ENCODE data around the gene RNF212. TPM values are rescaled to one million over a fixed set of nuclear protein-coding genes. Genes with fewer than 3 reads are reported as not detected.
A peak's percentile ranks its signal among the peaks of the same experiment; 100 is the strongest.

Gene RNF212, protein sequence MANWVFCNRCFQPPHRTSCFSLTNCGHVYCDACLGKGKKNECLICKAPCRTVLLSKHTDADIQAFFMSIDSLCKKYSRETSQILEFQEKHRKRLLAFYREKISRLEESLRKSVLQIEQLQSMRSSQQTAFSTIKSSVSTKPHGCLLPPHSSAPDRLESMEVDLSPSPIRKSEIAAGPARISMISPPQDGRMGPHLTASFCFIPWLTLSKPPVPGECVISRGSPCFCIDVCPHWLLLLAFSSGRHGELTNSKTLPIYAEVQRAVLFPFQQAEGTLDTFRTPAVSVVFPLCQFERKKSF
- total RNA-seq (2014; rRNA removed; shearing (Covaris generic)) (11.8 and 20.6 TPM in 2 replicates), polyA plus RNA-seq (2016; fragmentation: Nextera tagmentation; extraction: Ambion mirVana) (17.0 and 19.7 TPM in 2 replicates)
- long read RNA-seq, partial matches to known transcripts: 0 of 1 reads
- long read RNA-seq, other reads (novel, unspliced or antisense): 1 of 1 reads

DNA sequence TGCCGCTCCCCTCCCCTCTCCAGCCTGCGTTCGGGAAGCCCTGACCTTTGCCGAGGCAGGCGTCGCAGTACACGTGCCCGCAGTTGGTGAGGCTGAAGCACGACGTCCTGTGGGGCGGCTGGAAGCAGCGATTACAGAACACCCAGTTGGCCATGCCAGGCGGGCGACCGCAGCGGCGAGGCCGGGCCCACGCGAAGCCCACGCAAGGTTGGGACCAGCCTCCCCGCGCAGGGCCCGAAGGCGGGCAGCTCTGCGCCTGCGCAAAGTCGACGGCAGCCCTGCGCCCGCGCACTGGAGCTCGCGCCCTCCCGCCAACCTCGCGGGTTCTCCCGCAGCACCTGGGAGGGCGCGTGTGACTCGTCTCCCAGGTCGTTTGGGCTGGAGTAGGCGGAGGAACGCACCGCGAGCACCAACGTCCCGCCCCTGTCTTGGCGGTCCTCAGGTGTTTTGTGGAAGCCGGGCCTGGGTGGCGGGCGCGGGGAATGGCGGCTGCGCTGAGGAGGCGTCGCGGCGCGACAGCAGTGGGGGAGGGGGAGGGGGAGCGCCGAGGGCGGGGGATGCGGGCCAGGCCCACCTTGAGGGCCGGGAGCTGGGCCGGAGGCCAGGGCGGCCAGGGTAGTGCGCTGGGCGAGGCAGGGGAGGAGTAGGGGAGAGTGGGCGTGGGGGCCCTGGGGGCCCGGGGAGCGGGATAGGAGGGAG lies at the start of gene RNF212:
TSS of gene RNF212 (minus strand) at position 254 of the 699 bp plus-strand sequence. CDS start at position 154, 100 bp downstream.
- H3K4me1 ChIP-seq (ENCODE audit: insufficient read depth): peaks cover 4% of the 10 kb centered on the region; the same call in 1 of the 2 replicates
- Mint-ChIP-seq H3K27me3 (ENCODE audit: insufficient read depth, low read depth, poor library complexity) (peaks cover 14% of the 10 kb centered on the region), H3K27ac (no peak within 1 kb of the TSS), H3K9me3 (peaks cover 4% of the 10 kb centered on the region; the same call in 1 of the 3 replicates), H3K4me1 (peaks cover 5% of the 10 kb centered on the region; the same call in 2 of the 3 replicates), H3K36me3 (ENCODE audit: low read depth) (no peaks in the 10 kb centered on the region; the same call in 2 of the 3 replicates), H3K4me3 (peak within 1 kb of the TSS; percentile 59; the same call in 2 of the 3 replicates)
- no peaks in the 10 kb centered on the region for H3K9me2 ChIP-seq (ENCODE audit: insufficient read depth)
- peaks cover 20% of the 10 kb centered on the region; the same call in 1 of the 2 replicates for H3K27me3 ChIP-seq (ENCODE audit: insufficient read depth)
- TF ChIP-seq, protein P1, sequence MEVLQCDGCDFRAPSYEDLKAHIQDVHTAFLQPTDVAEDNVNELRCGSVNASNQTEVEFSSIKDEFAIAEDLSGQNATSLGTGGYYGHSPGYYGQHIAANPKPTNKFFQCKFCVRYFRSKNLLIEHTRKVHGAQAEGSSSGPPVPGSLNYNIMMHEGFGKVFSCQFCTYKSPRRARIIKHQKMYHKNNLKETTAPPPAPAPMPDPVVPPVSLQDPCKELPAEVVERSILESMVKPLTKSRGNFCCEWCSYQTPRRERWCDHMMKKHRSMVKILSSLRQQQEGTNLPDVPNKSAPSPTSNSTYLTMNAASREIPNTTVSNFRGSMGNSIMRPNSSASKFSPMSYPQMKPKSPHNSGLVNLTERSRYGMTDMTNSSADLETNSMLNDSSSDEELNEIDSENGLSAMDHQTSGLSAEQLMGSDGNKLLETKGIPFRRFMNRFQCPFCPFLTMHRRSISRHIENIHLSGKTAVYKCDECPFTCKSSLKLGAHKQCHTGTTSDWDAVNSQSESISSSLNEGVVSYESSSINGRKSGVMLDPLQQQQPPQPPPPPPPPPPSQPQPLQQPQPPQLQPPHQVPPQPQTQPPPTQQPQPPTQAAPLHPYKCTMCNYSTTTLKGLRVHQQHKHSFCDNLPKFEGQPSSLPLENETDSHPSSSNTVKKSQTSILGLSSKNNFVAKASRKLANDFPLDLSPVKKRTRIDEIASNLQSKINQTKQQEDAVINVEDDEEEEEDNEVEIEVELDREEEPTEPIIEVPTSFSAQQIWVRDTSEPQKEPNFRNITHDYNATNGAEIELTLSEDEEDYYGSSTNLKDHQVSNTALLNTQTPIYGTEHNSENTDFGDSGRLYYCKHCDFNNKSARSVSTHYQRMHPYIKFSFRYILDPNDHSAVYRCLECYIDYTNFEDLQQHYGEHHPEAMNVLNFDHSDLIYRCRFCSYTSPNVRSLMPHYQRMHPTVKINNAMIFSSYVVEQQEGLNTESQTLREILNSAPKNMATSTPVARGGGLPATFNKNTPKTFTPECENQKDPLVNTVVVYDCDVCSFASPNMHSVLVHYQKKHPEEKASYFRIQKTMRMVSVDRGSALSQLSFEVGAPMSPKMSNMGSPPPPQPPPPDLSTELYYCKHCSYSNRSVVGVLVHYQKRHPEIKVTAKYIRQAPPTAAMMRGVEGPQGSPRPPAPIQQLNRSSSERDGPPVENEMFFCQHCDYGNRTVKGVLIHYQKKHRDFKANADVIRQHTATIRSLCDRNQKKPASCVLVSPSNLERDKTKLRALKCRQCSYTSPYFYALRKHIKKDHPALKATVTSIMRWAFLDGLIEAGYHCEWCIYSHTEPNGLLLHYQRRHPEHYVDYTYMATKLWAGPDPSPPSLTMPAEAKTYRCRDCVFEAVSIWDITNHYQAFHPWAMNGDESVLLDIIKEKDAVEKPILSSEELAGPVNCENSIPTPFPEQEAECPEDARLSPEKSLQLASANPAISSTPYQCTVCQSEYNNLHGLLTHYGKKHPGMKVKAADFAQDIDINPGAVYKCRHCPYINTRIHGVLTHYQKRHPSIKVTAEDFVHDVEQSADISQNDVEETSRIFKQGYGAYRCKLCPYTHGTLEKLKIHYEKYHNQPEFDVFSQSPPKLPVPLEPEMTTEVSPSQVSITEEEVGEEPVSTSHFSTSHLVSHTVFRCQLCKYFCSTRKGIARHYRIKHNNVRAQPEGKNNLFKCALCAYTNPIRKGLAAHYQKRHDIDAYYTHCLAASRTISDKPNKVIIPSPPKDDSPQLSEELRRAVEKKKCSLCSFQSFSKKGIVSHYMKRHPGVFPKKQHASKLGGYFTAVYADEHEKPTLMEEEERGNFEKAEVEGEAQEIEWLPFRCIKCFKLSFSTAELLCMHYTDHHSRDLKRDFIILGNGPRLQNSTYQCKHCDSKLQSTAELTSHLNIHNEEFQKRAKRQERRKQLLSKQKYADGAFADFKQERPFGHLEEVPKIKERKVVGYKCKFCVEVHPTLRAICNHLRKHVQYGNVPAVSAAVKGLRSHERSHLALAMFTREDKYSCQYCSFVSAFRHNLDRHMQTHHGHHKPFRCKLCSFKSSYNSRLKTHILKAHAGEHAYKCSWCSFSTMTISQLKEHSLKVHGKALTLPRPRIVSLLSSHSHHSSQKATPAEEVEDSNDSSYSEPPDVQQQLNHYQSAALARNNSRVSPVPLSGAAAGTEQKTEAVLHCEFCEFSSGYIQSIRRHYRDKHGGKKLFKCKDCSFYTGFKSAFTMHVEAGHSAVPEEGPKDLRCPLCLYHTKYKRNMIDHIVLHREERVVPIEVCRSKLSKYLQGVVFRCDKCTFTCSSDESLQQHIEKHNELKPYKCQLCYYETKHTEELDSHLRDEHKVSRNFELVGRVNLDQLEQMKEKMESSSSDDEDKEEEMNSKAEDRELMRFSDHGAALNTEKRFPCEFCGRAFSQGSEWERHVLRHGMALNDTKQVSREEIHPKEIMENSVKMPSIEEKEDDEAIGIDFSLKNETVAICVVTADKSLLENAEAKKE (CRISPR knock-in tag; IDR thresholded peaks at IDR 0.05): no peak
- TF ChIP-seq POLR2AphosphoS5 (IDR thresholded peaks at IDR 0.05; ENCODE audit: low read depth): peak; percentile 67
- peak within 1 kb of the TSS; percentile 59 for H3K4me3 ChIP-seq
- DNase-seq (ENCODE audit: low spot score) (peak; percentile 84), ATAC-seq (peak; percentile 83)
- 0 out of 2 replicates have a peak, but pooled peaks cover 3% of the 10 kb centered on the region for H4K20me1 ChIP-seq (replicated peaks; ENCODE audit: insufficient read depth)
- H2AFZ ChIP-seq: peak within 1 kb of the TSS; percentile 87
- H3F3A ChIP-seq (replicated peaks; ENCODE audit: low read depth): no peaks in the 10 kb centered on the region
- H3K4me2 ChIP-seq: peak within 1 kb of the TSS; percentile 75
- H3K79me2 ChIP-seq (replicated peaks; ENCODE audit: insufficient read depth): peaks cover 12% of the 10 kb centered on the region; the same call in 1 of the 2 replicates
- no peak within 1 kb of the TSS for H3K27ac ChIP-seq (ENCODE audit: low read depth)
- no peaks in the 10 kb centered on the region for H3K36me3 ChIP-seq (ENCODE audit: insufficient read depth)

Measured in GM23338 (cell line).